ENCODE results near the gene SNX18. TPM values are rescaled to one million over a fixed set of nuclear protein-coding genes. Genes with fewer than 3 reads are reported as not detected.
"Not testable (repeated sequence)": the region's sequence is repeated elsewhere in the genome, so short reads cannot be mapped to it uniquely, and the experiment has no call there.

The SNX18 gene
- total RNA-seq, 1 donor from 2014 or later: 22.3 TPM

DNA sequence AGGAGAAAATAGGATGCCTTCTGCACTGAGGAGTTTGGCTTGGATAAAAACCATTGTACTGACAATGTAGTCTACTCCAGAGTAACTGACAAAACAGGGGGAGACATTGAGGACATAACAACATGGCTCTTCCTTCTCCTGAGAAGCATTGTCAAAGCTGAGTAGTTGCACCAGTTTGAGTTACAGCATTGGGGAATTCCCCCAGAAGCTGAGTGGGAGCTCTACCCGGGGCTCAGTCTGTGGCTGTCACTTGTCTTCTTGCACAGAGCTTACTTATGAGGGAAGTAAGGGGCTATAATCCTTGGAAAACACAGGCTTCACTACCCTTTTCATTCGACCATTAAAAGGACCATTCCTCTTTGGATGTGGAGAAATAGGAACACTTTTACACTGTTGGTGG lies 40.9 kb upstream of the SNX18 start:
- no peaks in the 10 kb centered on the region for H3K9me3 Mint-ChIP-seq (ENCODE audit: unreplicated experiment)
- no peak for DNase-seq (ENCODE audit: low spot score)
- no peak overlapping the region for H3K27ac Mint-ChIP-seq (ENCODE audit: unreplicated experiment)
- H3K27me3 Mint-ChIP-seq (ENCODE audit: unreplicated experiment): no peaks in the 10 kb centered on the region
- H3K4me1 Mint-ChIP-seq (ENCODE audit: unreplicated experiment): no peaks in the 10 kb centered on the region
- no peak overlapping the region for H3K4me3 Mint-ChIP-seq (ENCODE audit: unreplicated experiment)
- TF ChIP-seq, protein P1, sequence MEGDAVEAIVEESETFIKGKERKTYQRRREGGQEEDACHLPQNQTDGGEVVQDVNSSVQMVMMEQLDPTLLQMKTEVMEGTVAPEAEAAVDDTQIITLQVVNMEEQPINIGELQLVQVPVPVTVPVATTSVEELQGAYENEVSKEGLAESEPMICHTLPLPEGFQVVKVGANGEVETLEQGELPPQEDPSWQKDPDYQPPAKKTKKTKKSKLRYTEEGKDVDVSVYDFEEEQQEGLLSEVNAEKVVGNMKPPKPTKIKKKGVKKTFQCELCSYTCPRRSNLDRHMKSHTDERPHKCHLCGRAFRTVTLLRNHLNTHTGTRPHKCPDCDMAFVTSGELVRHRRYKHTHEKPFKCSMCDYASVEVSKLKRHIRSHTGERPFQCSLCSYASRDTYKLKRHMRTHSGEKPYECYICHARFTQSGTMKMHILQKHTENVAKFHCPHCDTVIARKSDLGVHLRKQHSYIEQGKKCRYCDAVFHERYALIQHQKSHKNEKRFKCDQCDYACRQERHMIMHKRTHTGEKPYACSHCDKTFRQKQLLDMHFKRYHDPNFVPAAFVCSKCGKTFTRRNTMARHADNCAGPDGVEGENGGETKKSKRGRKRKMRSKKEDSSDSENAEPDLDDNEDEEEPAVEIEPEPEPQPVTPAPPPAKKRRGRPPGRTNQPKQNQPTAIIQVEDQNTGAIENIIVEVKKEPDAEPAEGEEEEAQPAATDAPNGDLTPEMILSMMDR (IDR thresholded peaks at IDR 0.05; ENCODE audit: unreplicated experiment): no peak
- H3K36me3 Mint-ChIP-seq (ENCODE audit: low read depth, unreplicated experiment): no peaks in the 10 kb centered on the region

DNA sequence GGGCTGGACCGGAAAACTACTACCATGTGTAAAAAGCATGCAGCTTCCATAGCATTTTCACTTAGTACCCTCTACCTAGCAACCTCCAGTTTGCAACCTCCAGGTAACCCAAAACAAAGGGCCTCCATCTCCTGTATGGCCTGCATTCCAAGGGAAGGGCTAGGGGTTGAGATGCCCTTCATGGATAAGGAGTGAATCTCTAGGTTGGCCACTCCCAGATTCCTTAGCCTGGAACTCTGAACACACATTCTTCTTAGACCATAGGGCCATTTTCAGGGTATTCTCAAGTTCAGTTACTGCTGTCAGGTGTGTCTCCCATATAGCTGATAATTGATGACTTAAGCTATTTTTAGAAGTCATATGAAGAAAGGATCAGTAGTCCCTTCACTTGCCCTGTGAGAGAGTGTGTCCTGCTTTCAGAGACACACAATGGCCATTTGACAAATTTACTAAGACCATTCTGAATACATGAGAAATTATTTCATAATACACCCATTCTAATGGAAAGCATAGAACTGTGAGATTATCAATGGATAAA lies 39.5 kb upstream of the SNX18 start:
- H3K4me1 Mint-ChIP-seq (ENCODE audit: unreplicated experiment): no peaks in the 10 kb centered on the region
- no peak for DNase-seq (ENCODE audit: low spot score)
- no peaks in the 10 kb centered on the region for H3K36me3 Mint-ChIP-seq (ENCODE audit: low read depth, unreplicated experiment)
- H3K9me3 Mint-ChIP-seq (ENCODE audit: unreplicated experiment): no peaks in the 10 kb centered on the region
- TF ChIP-seq, protein P1 (IDR thresholded peaks at IDR 0.05; ENCODE audit: unreplicated experiment): no peak
- no peak overlapping the region for H3K27ac Mint-ChIP-seq (ENCODE audit: unreplicated experiment)
- no peak overlapping the region for H3K4me3 Mint-ChIP-seq (ENCODE audit: unreplicated experiment)
- peaks cover 2% of the 10 kb centered on the region for H3K27me3 Mint-ChIP-seq (ENCODE audit: unreplicated experiment)

DNA sequence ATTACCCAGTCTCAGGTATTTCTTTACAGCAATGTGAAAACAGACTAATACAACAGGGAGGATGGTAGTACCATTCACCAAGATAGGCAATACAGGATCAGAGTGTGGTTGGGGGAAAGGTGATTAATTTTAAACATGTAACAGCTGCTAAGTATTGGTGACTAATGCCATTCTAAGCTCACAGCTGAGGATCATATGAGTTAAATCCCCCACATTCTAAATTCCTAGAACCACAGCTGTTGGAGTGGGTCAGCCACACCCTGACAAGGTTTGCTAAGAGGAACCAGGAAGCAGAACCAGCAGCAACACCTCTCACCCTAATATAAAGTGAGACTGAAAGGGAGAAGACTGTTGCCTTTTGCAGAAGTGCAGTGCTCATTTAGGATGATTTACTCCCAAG lies 37.3 kb upstream of the SNX18 start:
- Mint-ChIP-seq H3K4me1 (ENCODE audit: unreplicated experiment) (no peaks in the 10 kb centered on the region), H3K27me3 (ENCODE audit: unreplicated experiment) (peaks cover 4% of the 10 kb centered on the region), H3K9me3 (ENCODE audit: unreplicated experiment) (no peaks in the 10 kb centered on the region), H3K27ac (ENCODE audit: unreplicated experiment) (no peak overlapping the region), H3K4me3 (ENCODE audit: unreplicated experiment) (no peak overlapping the region), H3K36me3 (ENCODE audit: low read depth, unreplicated experiment) (no peaks in the 10 kb centered on the region)
- DNase-seq (ENCODE audit: low spot score): no peak
- TF ChIP-seq, protein P1 (IDR thresholded peaks at IDR 0.05; ENCODE audit: unreplicated experiment): no peak

DNA sequence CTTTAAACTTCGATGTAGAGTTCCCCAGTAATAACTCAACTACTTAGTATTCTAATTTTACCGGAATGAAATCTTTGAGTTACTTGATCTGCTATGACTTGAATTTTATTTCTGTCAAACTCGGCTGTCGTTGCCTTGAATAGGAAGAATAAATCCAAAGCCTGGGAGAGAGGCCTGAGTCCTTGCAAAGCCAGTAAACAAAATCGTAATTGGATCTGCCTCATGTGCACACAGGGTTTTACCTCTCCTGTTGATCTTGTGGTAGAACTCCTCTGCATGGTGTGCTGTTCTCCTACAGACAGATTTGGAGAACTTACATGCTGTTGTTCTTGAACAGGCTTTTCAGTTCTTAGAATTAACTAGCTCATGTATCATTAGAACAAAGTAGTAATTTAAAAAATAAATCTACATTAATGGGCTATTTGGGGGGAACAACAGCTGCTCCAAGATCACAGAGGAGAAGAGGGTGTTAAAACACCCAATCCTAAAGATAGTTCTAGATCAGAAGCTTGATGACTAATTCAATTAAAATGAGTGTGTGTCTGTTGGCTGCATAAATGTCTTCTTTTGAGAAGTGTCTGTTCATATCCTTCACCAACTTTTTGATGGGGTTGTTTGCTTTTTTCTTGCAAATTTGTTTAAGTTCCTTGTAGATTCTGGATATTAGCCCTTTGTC lies 33.2 kb upstream of the SNX18 start:
- Mint-ChIP-seq H3K9me3 (ENCODE audit: unreplicated experiment) (no peaks in the 10 kb centered on the region), H3K27me3 (ENCODE audit: unreplicated experiment) (peaks cover 4% of the 10 kb centered on the region), H3K27ac (ENCODE audit: unreplicated experiment) (no peak overlapping the region), H3K4me1 (ENCODE audit: unreplicated experiment) (no peaks in the 10 kb centered on the region), H3K4me3 (ENCODE audit: unreplicated experiment) (no peak overlapping the region), H3K36me3 (ENCODE audit: low read depth, unreplicated experiment) (no peaks in the 10 kb centered on the region)
- TF ChIP-seq, protein P1 (IDR thresholded peaks at IDR 0.05; ENCODE audit: unreplicated experiment): no peak
- no peak for DNase-seq (ENCODE audit: low spot score)

DNA sequence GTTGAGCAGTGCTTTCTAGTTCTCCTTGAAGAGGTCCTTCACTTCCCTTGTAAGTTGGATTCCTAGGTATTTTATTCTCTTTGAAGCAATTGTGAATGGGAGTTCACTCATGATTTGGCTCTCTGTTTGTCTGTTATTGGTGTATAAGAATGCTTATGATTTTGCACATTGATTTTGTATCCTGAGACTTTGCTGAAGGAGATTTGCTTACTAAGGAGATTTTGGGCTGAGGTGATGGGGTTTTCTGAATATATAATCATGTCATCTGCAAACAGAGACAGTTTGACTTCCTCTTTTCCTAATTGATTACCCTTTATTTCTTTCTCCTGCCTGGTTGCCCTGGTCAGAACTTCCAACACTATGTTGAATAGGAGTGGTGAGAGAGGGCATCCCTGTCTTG lies 31.9 kb upstream of the SNX18 start:
- H3K4me1 Mint-ChIP-seq (ENCODE audit: unreplicated experiment); H3K4me3 Mint-ChIP-seq (ENCODE audit: unreplicated experiment); DNase-seq (ENCODE audit: low spot score); H3K27me3 Mint-ChIP-seq (ENCODE audit: unreplicated experiment); H3K9me3 Mint-ChIP-seq (ENCODE audit: unreplicated experiment); H3K27ac Mint-ChIP-seq (ENCODE audit: unreplicated experiment); H3K36me3 Mint-ChIP-seq (ENCODE audit: low read depth, unreplicated experiment): not testable (repeated sequence)
